Heart left ventricle (tissue), 13 donors: Measurements from ENCODE around the gene TDRD6.

ENCODE experiments used
- POLR2A ChIP-seq, 2 donors: fragments of 450-650 bp; IDR thresholded peaks; one replicate each; pipeline ENCODE4 v1.6.1; 2017; ENCODE audit warnings: antibody characterized with exemption in 2 of 2, mild to moderate bottlenecking in 2 of 2, moderate library complexity in 2 of 2
- TF ChIP-seq, protein P1 (sequence below), 12 donors: fragments of 200-600 bp; sonication (generic) in 4 of 12; IDR thresholded peaks; one replicate each; pipeline versions ENCODE4 v1.5.0 to v1.8.0; 2018 to 2022; ENCODE audit warnings: antibody characterized with exemption in 12 of 12, mild to moderate bottlenecking in 5 of 12
- donor health status: ischemic (EF 13 %, LVEDD 7.1; RV severe dilation, severe dysfunction).
- donor health status: DM: no; HTN: yes; CAD: no.
- donor health status: DM: no; HTN: no; CAD: no.
- donor health status: ischemic (EF 25% LVEDD 6.9; RV normal size, moderate dysfunction).
- donor health status: ischemic (EF 25% LVEDD 5.7; RV mildly dilated, moderate dysfunction).
- donor health status: ischemic (EF 35%, LVEDD 5.7; RV mildly dilated, moderate dysfunction).
- donor health status: nonischemic (EF 11% LVEDD 7.7; RV severe dilation, severe dysfunction).
- donor health status: DM: yes; HTN: yes; CAD: no.
- donor health status: PGD.
- donor health status: ischemic (EF 29% LVEDD 5.4; RV normal size, mild dysfunction).
- donor health status: nonischemic (EF 23%, LVEDD 6.1; RV moderate dilation, normal function).

DNA sequence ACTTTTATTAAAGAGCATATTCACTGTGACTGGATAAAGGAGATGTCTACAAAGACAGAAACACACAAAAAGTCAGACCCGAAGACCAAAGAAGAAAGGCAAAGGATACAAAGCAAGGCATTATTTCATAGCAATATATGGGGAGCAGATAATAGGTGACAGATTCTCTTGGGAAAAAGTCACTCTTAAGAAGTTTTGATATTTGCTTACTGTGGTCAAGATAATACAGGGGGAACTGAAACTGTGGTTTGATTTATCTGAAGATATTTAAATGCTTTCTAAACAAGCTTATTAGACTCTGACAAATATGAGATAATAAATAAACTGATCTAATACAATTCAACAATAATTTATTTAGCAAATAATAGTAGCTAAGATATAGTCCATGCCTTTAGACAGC lies 49.8 kb upstream of the TDRD6 start:
- TF ChIP-seq POLR2A (IDR thresholded peaks at IDR 0.05) = no peak
- TF ChIP-seq, protein P1, sequence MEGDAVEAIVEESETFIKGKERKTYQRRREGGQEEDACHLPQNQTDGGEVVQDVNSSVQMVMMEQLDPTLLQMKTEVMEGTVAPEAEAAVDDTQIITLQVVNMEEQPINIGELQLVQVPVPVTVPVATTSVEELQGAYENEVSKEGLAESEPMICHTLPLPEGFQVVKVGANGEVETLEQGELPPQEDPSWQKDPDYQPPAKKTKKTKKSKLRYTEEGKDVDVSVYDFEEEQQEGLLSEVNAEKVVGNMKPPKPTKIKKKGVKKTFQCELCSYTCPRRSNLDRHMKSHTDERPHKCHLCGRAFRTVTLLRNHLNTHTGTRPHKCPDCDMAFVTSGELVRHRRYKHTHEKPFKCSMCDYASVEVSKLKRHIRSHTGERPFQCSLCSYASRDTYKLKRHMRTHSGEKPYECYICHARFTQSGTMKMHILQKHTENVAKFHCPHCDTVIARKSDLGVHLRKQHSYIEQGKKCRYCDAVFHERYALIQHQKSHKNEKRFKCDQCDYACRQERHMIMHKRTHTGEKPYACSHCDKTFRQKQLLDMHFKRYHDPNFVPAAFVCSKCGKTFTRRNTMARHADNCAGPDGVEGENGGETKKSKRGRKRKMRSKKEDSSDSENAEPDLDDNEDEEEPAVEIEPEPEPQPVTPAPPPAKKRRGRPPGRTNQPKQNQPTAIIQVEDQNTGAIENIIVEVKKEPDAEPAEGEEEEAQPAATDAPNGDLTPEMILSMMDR (IDR thresholded peaks at IDR 0.05) = no peak
